SK-N-SH (cell line): ENCODE measurements around the gene TAS2R50. TPM values are rescaled to one million over a fixed set of nuclear protein-coding genes. Genes with fewer than 3 reads are reported as not detected.

Experiments used
- CTCF ChIA-PET: fragments of 300-600, 350-600 bp; formaldehyde crosslinking; extraction: SDS; loops from one replicate; lab custom pipeline; 2021; lab: Yijun Ruan, JAX
- POLR2A ChIA-PET: fragments of 350-600 bp; sonication (Branson Sonifier 250); formaldehyde crosslinking; extraction: SDS; loops from one replicate; lab custom pipeline; 2020; ENCODE audit warnings: antibody characterized with exemption, inconsistent platforms; lab: Yijun Ruan, JAX
- DNase-seq: peaks from one replicate; pipeline ENCODE4 v3.0.0; 2012
- H2AFZ ChIP-seq: fragments of 200-600 bp; sonication (generic); 2 replicates; pipeline ENCODE4 v1.8.1; 2016; ENCODE audit warnings: antibody characterized with exemption, mild to moderate bottlenecking, low read depth
- H3F3A ChIP-seq: fragments of 200-600 bp; sonication (generic); replicated peaks from 2 replicates; pipeline ENCODE3; 2016; ENCODE audit warnings: antibody characterized with exemption, mild to moderate bottlenecking; ENCODE audit not compliant: insufficient read depth
- H3K27ac ChIP-seq, 2 experiments: fragments of 200-500 bp in 1 of 2; fragments of 200-600 bp in 1 of 2; sonication (Bioruptor generic) in 1 of 2; sonication (generic), shearing (Covaris generic) in 1 of 2; 2 replicates each; pipeline versions ENCODE4 v1.5.1 to v1.6.1; 2014 to 2016; ENCODE audit warnings: low read depth in 2 of 2, inconsistent platforms in 1 of 2, low read length in 1 of 2, mild to moderate bottlenecking in 1 of 2, mixed read lengths in 1 of 2
- H3K27me3 ChIP-seq: fragments of 200-600 bp; sonication (generic), shearing (Covaris generic); 2 replicates; pipeline ENCODE4 v1.6.1; 2016; ENCODE audit warnings: mixed run types; ENCODE audit not compliant: insufficient read depth
- H3K36me3 ChIP-seq, 2 experiments: fragments of 200-500 bp in 1 of 2; fragments of 200-600 bp in 1 of 2; sonication (Bioruptor generic) in 1 of 2; sonication (generic) in 1 of 2; replicated peaks in 1 of 2; 2 replicates each; pipeline versions ENCODE3 to v1.5.1; 2014 to 2016; ENCODE audit warnings: low read length in 1 of 2, mild to moderate bottlenecking in 1 of 2; ENCODE audit not compliant: insufficient read depth in 2 of 2, control insufficient read depth in 1 of 2
- H3K4me1 ChIP-seq, 2 experiments: fragments of 200-500 bp in 1 of 2; fragments of 200-600 bp in 1 of 2; sonication (Bioruptor generic) in 1 of 2; sonication (generic), shearing (Covaris generic) in 1 of 2; 2 replicates each; pipeline versions ENCODE4 v1.5.1 to v1.6.1; 2014 to 2016; ENCODE audit warnings: low read depth in 1 of 2, low read length in 1 of 2, mixed run types in 1 of 2; ENCODE audit not compliant: insufficient read depth in 2 of 2, control insufficient read depth in 1 of 2
- H3K4me2 ChIP-seq: fragments of 200-600 bp; sonication (generic), shearing (Covaris generic); 2 replicates; pipeline ENCODE4 v1.6.1; 2017; ENCODE audit warnings: mixed run types
- H3K4me3 ChIP-seq, 2 experiments: fragments of 200-500 bp in 1 of 2; fragments of 200-600 bp in 1 of 2; sonication (Bioruptor generic) in 1 of 2; sonication (generic), shearing (Covaris generic) in 1 of 2; 2 replicates each; pipeline versions ENCODE4 v1.5.1 to v1.8.1; 2014 to 2016; ENCODE audit warnings: low read depth in 2 of 2, inconsistent platforms in 1 of 2, low read length in 1 of 2, mild to moderate bottlenecking in 1 of 2, mixed read lengths in 1 of 2, moderate library complexity in 1 of 2
- H3K79me2 ChIP-seq: fragments of 200-600 bp; sonication (generic); 2 replicates; pipeline ENCODE4 v1.8.1; 2017; ENCODE audit warnings: mild to moderate bottlenecking; ENCODE audit not compliant: insufficient read depth
- H3K9ac ChIP-seq: fragments of 200-600 bp; sonication (generic); 2 replicates; pipeline ENCODE4 v1.6.1; 2017; ENCODE audit warnings: mixed run types
- H3K9me2 ChIP-seq: fragments of 200-600 bp; sonication (generic); 2 replicates; pipeline ENCODE4 v1.6.1; 2017; ENCODE audit warnings: mixed run types
- H3K9me3 ChIP-seq: fragments of 200-600 bp; sonication (generic); 2 replicates; pipeline ENCODE4 v1.6.1; 2017; ENCODE audit warnings: mixed run types, mild to moderate bottlenecking, moderate library complexity
- H4K20me1 ChIP-seq: fragments of 200-600 bp; sonication (generic); 2 replicates; pipeline ENCODE4 v1.6.1; 2017; ENCODE audit warnings: mild to moderate bottlenecking, mixed run types; ENCODE audit not compliant: insufficient read depth
- FOSL2 ChIP-seq: IDR thresholded peaks from 2 replicates; pipeline ENCODE4 v1.4.0; 2012; ENCODE audit warnings: low read depth, mild to moderate bottlenecking, moderate library complexity, borderline replicate concordance
- GATA2 ChIP-seq: sonication (generic); formaldehyde crosslinking; IDR thresholded peaks from 2 replicates; pipeline ENCODE4 v1.5.0; 2020; ENCODE audit warnings: mild to moderate bottlenecking, missing genetic modification reagents
- NRF1 ChIP-seq: IDR thresholded peaks from 2 replicates; pipeline ENCODE4 v1.6.1; 2012; ENCODE audit warnings: low read depth, mild to moderate bottlenecking, low read length
- RAD21 ChIP-seq: IDR thresholded peaks from 2 replicates; pipeline ENCODE4 v1.6.1; 2012; ENCODE audit warnings: mild to moderate bottlenecking, low read length
- SIN3A ChIP-seq: IDR thresholded peaks from 2 replicates; pipeline ENCODE4 v1.6.1; 2012; ENCODE audit warnings: low read depth, mild to moderate bottlenecking, low read length, moderate library complexity, borderline replicate concordance
- WGBS: methylation state at CpG from one replicate; pipeline ENCODE4 v1.1.6; 2017; ENCODE audit warnings: low lambda C conversion rate; 5-methylcytosine and 5-hydroxymethylcytosine counted together
- polyA plus RNA-seq, 3 experiments: library from polyadenylated mRNA; depleted of rRNA; stranded (reverse); fragments of >200 nt; gene quantifications; 2 replicates each; pipeline ENCODE4 v1.2.3, GENCODE V29; 2012
- TF ChIP-seq, protein P1 (sequence below): IDR thresholded peaks from 2 replicates; pipeline ENCODE4 v1.4.0; 2012; ENCODE audit warnings: low read depth, borderline replicate concordance
- TF ChIP-seq, protein P2 (sequence below): fragments of 150-350 bp; IDR thresholded peaks from 2 replicates; pipeline ENCODE4 v1.6.1; 2017; ENCODE audit warnings: antibody characterized with exemption, low read length, low read depth, borderline replicate concordance
- TF ChIP-seq, protein P3 (sequence below): fragments of 200-600 bp; sonication (generic); IDR thresholded peaks from 2 replicates; pipeline ENCODE4 v1.6.1; 2017; ENCODE audit warnings: antibody characterized with exemption, mild to moderate bottlenecking, moderate library complexity
- TF ChIP-seq, protein P4 (sequence below): IDR thresholded peaks from 2 replicates; pipeline ENCODE4 v1.4.0; 2012; ENCODE audit warnings: low read depth

The TAS2R50 gene
- polyA plus RNA-seq, 1 of the 3 experiments (the other 2 are of a cell fraction) = 0.05 TPM

DNA sequence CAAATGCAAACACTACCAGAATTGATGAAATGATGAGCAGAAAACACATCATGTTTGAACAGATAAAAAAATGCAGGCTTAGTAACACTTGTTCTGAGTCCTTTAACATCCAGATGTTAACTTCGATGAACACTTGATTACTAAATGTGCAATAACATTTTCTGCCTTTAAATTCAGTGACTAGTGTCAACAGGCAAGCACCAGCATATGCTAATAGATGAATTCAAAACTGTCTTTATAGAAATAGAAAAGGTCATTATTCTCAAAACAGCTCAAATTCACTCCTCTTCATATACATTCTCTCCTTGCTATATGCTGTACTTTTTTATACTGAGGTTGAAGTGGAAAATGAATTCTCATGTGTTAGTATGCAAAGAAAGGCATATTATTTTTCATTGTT is 35.8 kb upstream of the TAS2R50 start, which contains the start of gene TAS2R19:
Gene TAS2R19 (minus strand): TSS at position 101 of the 400 bp plus-strand sequence. CDS start 49 bp downstream, at position 52.
- H3K36me3 ChIP-seq = peaks cover 9 to 15% of the 10 kb centered on the region in 2 experiments
- H3K79me2 ChIP-seq = no peaks in the 10 kb centered on the region
- TF ChIP-seq NRF1 (no peak), RAD21 (no peak)
- TF ChIP-seq, protein P1, sequence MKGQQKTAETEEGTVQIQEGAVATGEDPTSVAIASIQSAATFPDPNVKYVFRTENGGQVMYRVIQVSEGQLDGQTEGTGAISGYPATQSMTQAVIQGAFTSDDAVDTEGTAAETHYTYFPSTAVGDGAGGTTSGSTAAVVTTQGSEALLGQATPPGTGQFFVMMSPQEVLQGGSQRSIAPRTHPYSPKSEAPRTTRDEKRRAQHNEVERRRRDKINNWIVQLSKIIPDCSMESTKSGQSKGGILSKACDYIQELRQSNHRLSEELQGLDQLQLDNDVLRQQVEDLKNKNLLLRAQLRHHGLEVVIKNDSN = no peak
- TF ChIP-seq, protein P2, sequence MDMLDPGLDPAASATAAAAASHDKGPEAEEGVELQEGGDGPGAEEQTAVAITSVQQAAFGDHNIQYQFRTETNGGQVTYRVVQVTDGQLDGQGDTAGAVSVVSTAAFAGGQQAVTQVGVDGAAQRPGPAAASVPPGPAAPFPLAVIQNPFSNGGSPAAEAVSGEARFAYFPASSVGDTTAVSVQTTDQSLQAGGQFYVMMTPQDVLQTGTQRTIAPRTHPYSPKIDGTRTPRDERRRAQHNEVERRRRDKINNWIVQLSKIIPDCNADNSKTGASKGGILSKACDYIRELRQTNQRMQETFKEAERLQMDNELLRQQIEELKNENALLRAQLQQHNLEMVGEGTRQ = no peak
- TF ChIP-seq, all 33 proteins: peak for 0
- H3K4me1 ChIP-seq = no peaks in the 10 kb centered on the region
- CTCF ChIA-PET = no interaction called here
- no peak for DNase-seq
- no peak within 1 kb of the TSS for H3K4me3 ChIP-seq
- POLR2A ChIA-PET = no interaction called here
- H3K9me3 ChIP-seq = peaks cover 4% of the 10 kb centered on the region; the same call in 1 of the 2 replicates
- no peaks in the 10 kb centered on the region for H4K20me1 ChIP-seq
- no peak within 1 kb of the TSS for H3K27ac ChIP-seq
- H3K4me2 ChIP-seq = no peak within 1 kb of the TSS
- H3K9me2 ChIP-seq = no peaks in the 10 kb centered on the region
- no peaks in the 10 kb centered on the region for H3K27me3 ChIP-seq
- H3K9ac ChIP-seq = no peak within 1 kb of the TSS
- no peaks in the 10 kb centered on the region for H3F3A ChIP-seq
- WGBS = 91% methylated on average over 1 of the region's 1 CpG
- H2AFZ ChIP-seq = no peak within 1 kb of the TSS

DNA sequence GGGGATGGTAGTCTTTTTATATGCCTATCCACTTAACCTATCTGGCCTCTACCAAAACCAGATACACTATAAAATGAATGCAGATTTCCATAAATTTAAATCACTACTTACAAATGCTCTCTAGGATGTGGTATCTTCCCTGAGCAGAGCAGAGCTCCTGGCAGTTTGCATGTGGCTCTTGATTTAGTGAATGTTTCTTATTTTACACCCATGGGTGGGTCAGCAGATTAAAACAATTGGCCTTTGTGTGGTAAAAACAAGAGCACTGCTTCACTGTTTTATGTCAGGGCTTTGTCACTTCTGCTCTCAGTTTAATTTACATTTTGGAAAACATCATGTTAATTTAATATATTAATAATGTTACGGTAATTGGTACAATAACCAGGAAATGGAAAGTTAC is 30.2 kb upstream of the TAS2R50 start:
- Histone ChIP-seq H3F3A (no peaks in the 10 kb centered on the region), H3K9me2 (no peaks in the 10 kb centered on the region), H4K20me1 (no peaks in the 10 kb centered on the region), H3K4me1 (no peaks in the 10 kb centered on the region; a peak in 1 of 4 replicates), H3K79me2 (peaks cover 6% of the 10 kb centered on the region; the same call in 1 of the 2 replicates), H3K9ac (no peak overlapping the region), H3K4me3 (no peak overlapping the region), H3K36me3 (peaks cover 4 to 9% of the 10 kb centered on the region in 2 experiments), H3K4me2 (no peak overlapping the region), H2AFZ (no peak overlapping the region), H3K27me3 (no peaks in the 10 kb centered on the region), H3K27ac (no peak overlapping the region; a peak in 1 of 4 replicates), H3K9me3 (no peaks in the 10 kb centered on the region)
- ChIA-PET POLR2A (no interaction called here), CTCF (no interaction called here)
- DNase-seq = no peak
- TF ChIP-seq, protein P1 = no peak
- TF ChIP-seq, protein P3, sequence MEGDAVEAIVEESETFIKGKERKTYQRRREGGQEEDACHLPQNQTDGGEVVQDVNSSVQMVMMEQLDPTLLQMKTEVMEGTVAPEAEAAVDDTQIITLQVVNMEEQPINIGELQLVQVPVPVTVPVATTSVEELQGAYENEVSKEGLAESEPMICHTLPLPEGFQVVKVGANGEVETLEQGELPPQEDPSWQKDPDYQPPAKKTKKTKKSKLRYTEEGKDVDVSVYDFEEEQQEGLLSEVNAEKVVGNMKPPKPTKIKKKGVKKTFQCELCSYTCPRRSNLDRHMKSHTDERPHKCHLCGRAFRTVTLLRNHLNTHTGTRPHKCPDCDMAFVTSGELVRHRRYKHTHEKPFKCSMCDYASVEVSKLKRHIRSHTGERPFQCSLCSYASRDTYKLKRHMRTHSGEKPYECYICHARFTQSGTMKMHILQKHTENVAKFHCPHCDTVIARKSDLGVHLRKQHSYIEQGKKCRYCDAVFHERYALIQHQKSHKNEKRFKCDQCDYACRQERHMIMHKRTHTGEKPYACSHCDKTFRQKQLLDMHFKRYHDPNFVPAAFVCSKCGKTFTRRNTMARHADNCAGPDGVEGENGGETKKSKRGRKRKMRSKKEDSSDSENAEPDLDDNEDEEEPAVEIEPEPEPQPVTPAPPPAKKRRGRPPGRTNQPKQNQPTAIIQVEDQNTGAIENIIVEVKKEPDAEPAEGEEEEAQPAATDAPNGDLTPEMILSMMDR = no peak
- no peak for TF ChIP-seq SIN3A
- TF ChIP-seq, protein P4, sequence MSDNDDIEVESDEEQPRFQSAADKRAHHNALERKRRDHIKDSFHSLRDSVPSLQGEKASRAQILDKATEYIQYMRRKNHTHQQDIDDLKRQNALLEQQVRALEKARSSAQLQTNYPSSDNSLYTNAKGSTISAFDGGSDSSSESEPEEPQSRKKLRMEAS = no peak
- TF ChIP-seq GATA2 (CRISPR knock-in tag) = no peak
- no peak for TF ChIP-seq FOSL2
- 95% methylated on average over 1 of the region's 1 CpG for WGBS
